Skin epidermis (tissue), 12 donors: ENCODE measurements around the gene ARHGAP42.
"Not testable (repeated sequence)": the region's sequence is repeated elsewhere in the genome, so short reads cannot be mapped to it uniquely, and the experiment has no call there.

ENCODE experiments used
- H3K27ac ChIP-seq, 21 experiments: fragments of 200-600 bp; sonication (generic) in 11 of 21; one replicate each; pipeline ENCODE4 v1.5.0; 2020; ENCODE audit warnings: mild to moderate bottlenecking in 3 of 21, inconsistent platforms in 2 of 21, moderate library complexity in 2 of 21
- H3K4me3 ChIP-seq, 7 experiments: fragments of 200-600 bp; sonication (generic) in 2 of 7; one replicate each; pipeline ENCODE4 v1.5.0; 2020; ENCODE audit warnings: inconsistent platforms in 2 of 7, mild to moderate bottlenecking in 2 of 7, moderate library complexity in 1 of 7

The ARHGAP42 gene

GRCh38 chr11:100978442-100978841 is 291.4 kb downstream of the ARHGAP42 start:
- H3K27ac ChIP-seq: no peak overlapping the region
- no peak overlapping the region for H3K4me3 ChIP-seq

DNA sequence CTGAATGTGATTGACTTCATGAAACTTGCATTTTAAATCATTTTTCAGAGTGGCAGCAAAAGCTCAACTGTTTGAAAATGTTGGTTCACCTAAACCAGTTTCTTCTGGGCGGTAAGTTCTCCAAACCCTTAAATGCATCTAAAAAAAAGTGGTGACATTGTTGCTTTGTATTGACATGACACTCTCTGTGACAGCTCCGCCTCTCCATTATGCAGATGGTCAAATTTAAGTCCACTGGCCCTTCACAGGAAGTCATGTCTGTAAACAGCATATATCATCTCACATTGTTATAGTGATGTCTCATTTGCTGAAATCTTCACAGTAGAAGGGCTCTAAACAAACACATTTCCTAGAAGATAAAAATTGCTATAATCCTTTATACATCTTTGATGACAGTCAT is 291.9 kb downstream of the ARHGAP42 start:
- no peak overlapping the region for H3K27ac ChIP-seq
- no peak overlapping the region for H3K4me3 ChIP-seq

GRCh38 chr11:100980156-100980555 is 293.1 kb downstream of the ARHGAP42 start:
- Histone ChIP-seq H3K27ac (no peak overlapping the region), H3K4me3 (no peak overlapping the region)

DNA sequence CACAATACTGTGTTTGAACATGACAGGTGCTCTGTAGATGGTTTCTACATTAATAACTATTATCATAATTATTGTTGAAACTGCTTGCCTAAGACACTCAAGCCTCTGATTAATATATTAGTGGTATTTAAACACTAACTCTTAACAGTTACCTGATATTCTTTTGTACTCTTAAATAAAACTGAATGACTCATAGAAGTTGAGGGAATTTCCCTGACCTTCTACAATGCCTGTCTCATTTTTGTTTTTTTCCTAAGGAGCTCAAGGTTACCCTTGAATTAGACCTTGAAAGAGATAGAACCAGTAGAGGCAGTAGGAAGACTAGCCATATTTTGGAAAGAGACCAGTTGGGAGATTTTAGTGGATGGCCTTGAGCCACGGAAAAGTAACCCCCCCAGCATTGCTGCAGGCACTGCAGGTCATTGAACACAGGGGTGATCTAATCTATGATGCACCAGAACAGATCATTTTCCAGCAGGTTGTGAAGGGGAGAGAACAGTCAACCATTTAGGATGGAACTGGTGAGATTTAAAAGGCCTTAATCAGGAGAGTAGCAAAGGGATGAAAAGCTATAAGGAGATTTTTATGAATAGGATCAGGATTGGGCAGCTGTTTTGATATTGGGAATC is 294.2 kb downstream of the ARHGAP42 start:
- no peak overlapping the region for H3K27ac ChIP-seq
- H3K4me3 ChIP-seq: no peak overlapping the region

GRCh38 chr11:100984668-100985067 is 297.6 kb downstream of the ARHGAP42 start:
- H3K27ac ChIP-seq: no peak overlapping the region
- H3K4me3 ChIP-seq: no peak overlapping the region

DNA sequence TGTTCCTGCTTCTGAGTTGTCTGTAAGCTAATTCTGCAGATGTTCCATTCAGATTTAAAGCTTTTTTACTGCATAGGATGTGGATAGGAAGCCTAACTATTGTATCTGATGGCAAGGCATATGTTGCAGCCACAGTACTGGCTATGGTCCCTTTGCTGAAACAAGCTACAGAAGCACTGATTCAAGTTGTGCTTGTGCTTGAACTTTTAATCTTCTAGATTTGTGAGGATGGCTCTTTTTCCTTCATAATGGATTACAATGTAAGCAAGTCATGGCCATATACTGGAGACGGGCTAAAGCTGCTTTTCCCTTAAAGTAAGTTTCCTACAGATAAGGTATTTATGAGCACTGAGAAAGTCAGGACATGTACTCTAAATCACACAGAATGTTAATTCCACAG is 303.8 kb downstream of the ARHGAP42 start:
- Histone ChIP-seq H3K4me3 (no peak overlapping the region), H3K27ac (peak overlapping the region in 1 of 21 experiments; percentile 32)

GRCh38 chr11:100991541-100991940 is 304.5 kb downstream of the ARHGAP42 start:
- Histone ChIP-seq H3K27ac (peak overlapping the region in 1 of 21 experiments; percentile 32), H3K4me3 (no peak overlapping the region)

DNA sequence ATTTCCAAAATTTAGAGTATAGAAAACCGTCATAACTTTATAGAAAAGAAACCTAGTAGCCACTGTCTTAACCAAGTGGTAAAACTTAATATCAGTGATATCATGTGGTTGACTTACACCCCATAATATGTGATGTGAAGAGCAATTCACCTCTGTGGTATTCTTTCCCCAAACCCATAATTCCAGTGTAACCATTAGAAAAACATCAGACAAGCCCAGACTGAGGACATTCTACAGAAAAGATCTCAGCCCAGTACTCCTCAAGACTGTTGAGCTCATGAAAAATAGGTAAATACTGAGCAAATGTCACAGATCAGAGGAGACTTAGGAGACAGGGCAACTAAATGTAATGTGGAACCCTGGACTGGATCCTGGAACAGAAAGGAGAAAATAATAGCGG is 307.9 kb downstream of the ARHGAP42 start:
- H3K27ac ChIP-seq: no peak overlapping the region
- no peak overlapping the region for H3K4me3 ChIP-seq

GRCh38 chr11:100999756-101000155 is 312.7 kb downstream of the ARHGAP42 start:
- Histone ChIP-seq H3K4me3 (no peak overlapping the region), H3K27ac (no peak overlapping the region)

- Histone ChIP-seq H3K27ac (no peak overlapping the region), H3K4me3 (no peak overlapping the region)
These were observed 316.4 kb downstream of the ARHGAP42 start for GRCh38 chr11:101003468-101003867.

- no peak overlapping the region for H3K27ac ChIP-seq
- H3K4me3 ChIP-seq: no peak overlapping the region
These were observed 322.0 kb downstream of the ARHGAP42 start for GRCh38 chr11:101008961-101009689.

GRCh38 chr11:101009690-101010055 is 322.6 kb downstream of the ARHGAP42 start:
- H3K27ac ChIP-seq: no peak overlapping the region
- H3K4me3 ChIP-seq: no peak overlapping the region

GRCh38 chr11:101010899-101011298 is 323.8 kb downstream of the ARHGAP42 start:
- Histone ChIP-seq H3K27ac (no peak overlapping the region), H3K4me3 (no peak overlapping the region)

DNA sequence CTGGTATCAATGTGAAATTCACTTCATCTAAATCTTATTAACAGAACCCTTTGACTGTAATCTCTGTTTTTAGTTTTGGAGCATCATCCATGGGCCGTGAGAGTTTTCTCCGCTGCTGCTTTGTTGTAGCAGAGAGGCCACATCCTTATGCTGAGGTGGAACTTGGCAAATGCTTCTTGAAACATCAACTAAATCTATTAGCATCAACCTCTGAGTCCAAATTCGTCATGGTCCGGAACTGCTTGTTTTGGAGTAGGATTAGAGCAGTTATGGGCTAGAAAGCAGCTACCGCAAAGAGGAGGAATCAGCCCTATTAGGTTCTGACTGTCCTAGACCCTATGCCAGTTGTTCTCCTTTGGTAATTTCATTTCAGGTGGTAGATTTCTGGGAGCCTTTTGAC is 324.8 kb downstream of the ARHGAP42 start:
- Histone ChIP-seq H3K4me3 (no peak overlapping the region), H3K27ac (no peak overlapping the region)

- not testable (repeated sequence) for H3K4me3 ChIP-seq, H3K27ac ChIP-seq
These were observed 326.6 kb downstream of the ARHGAP42 start for GRCh38 chr11:101013702-101014101.

- no peak overlapping the region for H3K27ac ChIP-seq
- no peak overlapping the region for H3K4me3 ChIP-seq
These were observed 327.7 kb downstream of the ARHGAP42 start for GRCh38 chr11:101014600-101015285.

GRCh38 chr11:101019870-101020269 is 332.8 kb downstream of the ARHGAP42 start:
- no peak overlapping the region for H3K27ac ChIP-seq
- no peak overlapping the region for H3K4me3 ChIP-seq

- H3K27ac ChIP-seq: no peak overlapping the region
- H3K4me3 ChIP-seq: no peak overlapping the region
These were observed 335.2 kb downstream of the ARHGAP42 start for GRCh38 chr11:101022256-101022655.

GRCh38 chr11:101028644-101029043 is 341.6 kb downstream of the ARHGAP42 start:
- Histone ChIP-seq H3K27ac (no peak overlapping the region), H3K4me3 (no peak overlapping the region)

- H3K4me3 ChIP-seq: no peak overlapping the region
- no peak overlapping the region for H3K27ac ChIP-seq
These were observed 342.9 kb downstream of the ARHGAP42 start for GRCh38 chr11:101030015-101030414.

DNA sequence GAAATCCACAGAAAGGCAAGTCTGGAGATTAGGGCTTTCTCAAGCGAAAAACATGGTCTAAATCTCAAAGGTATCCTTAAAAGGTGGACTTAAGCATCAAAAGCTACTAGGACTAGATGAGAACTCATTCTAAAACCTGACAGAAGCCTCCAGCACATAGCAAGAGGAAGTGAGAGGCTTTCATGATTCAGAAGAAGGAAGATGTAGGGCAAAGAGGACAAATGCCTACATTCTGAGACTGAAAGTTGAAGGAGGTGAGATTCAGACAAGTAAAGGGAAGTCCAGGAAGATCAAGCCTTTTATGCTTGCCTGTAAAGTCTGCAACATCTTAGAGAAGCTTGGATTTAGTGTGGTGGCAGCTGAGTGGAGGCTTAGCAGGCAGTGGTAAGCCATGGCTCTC is 343.6 kb downstream of the ARHGAP42 start:
- Histone ChIP-seq H3K27ac (no peak overlapping the region), H3K4me3 (no peak overlapping the region)
